GM19351 (cell line): Measurements from ENCODE around the gene C7orf57.

Source experiments
- ATAC-seq: cut with Tn5 transposase; IDR thresholded peaks from one replicate; pipeline ENCODE4 v1.9.1; 2021; ENCODE audit warnings: mild to moderate bottlenecking, moderate library complexity; ENCODE audit not compliant: unreplicated experiment

C7orf57 gene

GRCh38 chr7:48106906-48107659 is 71.7 kb downstream of the C7orf57 start:
- ATAC-seq: no peak

DNA sequence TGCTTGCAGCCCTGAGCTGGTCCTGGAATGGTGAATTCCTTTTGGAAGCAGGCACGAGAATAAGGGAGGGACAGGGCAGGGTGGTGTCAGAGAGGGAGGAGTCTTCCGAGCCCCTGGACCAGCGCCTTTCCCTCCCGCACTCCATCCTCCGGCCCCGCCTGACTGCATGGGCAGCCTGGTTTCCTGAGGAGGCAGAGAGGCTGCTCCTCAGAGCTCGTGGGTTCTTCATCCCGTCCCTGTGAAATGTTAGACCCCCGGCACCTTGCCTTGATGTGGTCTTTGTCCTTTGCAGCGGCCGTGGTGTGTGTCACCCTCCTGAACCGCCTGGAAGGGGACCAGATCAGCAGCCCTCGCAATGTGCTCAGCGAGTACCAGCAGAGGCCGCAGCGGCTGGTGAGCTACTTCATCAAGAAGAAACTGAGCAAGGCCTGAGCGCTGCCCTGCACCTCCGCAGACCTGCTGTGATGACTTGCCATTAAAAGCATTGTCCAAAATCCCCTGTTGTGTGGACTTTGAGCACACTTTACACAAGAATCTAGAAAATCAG is 72.7 kb downstream of the C7orf57 start:
- no peak for ATAC-seq

DNA sequence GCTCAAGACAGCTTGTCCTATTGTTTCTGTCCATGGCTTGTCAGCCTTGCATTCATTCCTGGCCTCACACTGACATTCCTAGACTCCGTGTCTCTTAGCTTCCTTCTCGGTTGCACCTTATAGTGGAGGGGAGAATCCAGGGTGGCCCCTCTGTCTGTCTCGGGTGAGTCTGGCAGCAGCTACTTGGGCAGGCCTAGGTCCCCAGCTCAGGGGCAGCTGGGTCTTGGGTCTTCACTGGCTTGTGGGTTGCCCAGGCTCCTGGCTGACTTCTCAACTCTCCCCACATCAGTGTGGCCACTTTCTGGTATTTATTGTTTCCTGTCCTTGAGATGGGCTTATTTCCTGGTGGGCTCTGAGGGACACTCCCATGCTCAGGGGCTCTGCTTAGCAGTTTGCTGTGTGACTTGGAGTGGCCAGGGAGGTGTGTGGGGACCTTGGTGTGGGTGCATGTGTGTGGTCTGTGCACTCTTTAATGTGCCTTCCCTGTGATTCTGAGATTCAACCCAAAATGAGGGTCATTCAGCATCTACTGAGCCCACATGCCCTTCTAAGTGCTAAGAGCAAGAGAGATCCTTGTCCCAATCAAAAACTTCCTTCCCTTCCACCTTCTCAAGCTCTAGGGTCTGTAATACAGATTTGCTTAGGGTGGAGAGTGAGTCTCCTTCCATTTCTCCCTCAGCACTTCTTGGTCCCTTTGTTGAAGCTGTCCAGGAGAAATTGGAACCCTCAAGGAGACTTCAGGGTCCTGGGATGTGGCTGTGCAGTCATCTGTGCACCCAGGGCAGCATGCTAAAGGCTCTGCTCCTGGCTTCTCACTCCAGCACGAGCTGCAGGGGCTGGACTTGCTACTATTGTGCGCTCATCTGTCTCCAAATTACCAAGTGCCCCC is 73.9 kb downstream of the C7orf57 start:
- no peak for ATAC-seq

- ATAC-seq: peak; percentile 88
Measured at GRCh38 chr7:48109848-48110663, 74.7 kb downstream of the C7orf57 start.

DNA sequence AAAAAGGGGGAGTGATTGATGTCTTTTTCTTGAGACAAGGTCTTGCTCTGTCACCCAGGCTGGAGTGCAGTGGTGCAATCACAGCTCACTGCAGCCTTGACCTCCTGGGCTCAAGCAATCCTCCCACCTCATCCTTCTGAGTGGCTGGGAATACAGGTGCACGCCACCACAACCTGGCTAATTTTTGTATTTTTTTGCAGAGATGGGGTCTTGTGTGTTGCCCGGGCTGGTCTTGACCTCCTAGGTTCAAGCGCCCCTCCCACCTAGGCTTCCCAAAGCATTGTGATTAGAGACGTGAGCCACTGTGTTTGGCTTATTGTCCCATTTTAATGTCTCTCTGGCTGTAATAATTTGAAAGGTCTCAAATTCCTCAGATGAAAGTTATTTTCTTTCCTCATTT is 75.5 kb downstream of the C7orf57 start:
- ATAC-seq: no peak
